CD14-positive monocyte (primary cell): Measurements from ENCODE around the gene CHRDL2. TPM values are rescaled to one million over a fixed set of nuclear protein-coding genes. Genes with fewer than 3 reads are reported as not detected.

Experiments used
- DNase-seq, 3 donors: peaks; one replicate each; pipeline ENCODE4 v3.0.0-alpha.2; 2011 to 2022
- H2AFZ ChIP-seq: 2 replicates; pipeline ENCODE4 v1.6.0; 2012; ENCODE audit warnings: mild to moderate bottlenecking, low read depth, low read length, inconsistent platforms; ENCODE audit not compliant: insufficient read depth, poor library complexity, severe bottlenecking
- H3K27ac ChIP-seq, 2 donors: 1 replicate in 1 of 2; 2 replicates in 1 of 2; pipeline ENCODE4 v1.5.1; 2012 to 2013; ENCODE audit warnings: low read length in 2 of 2, control low read depth in 1 of 2, inconsistent platforms in 1 of 2, low read depth in 1 of 2, mild to moderate bottlenecking in 1 of 2
- H3K27me3 ChIP-seq, 2 donors: one replicate each; pipeline versions ENCODE4 v1.6.0 to v1.6.1; 2011 to 2013; ENCODE audit warnings: low read length in 2 of 2; ENCODE audit not compliant: control insufficient read depth in 2 of 2, insufficient read depth in 2 of 2
- H3K36me3 ChIP-seq, 2 donors: replicated peaks in 1 of 2; 1 replicate in 1 of 2; 2 replicates in 1 of 2; pipeline versions ENCODE4 v1.5.1 to v1.6.1; 2012 to 2013; ENCODE audit warnings: low read length in 2 of 2, control low read depth in 1 of 2, inconsistent platforms in 1 of 2, mild to moderate bottlenecking in 1 of 2; ENCODE audit not compliant: insufficient read depth in 2 of 2, control insufficient read depth in 1 of 2
- H3K4me1 ChIP-seq, 2 donors: 1 replicate in 1 of 2; 2 replicates in 1 of 2; pipeline versions ENCODE4 v1.5.1 to v1.6.1; 2012 to 2013; ENCODE audit warnings: low read length in 2 of 2, control low read depth in 1 of 2, inconsistent platforms in 1 of 2, mild to moderate bottlenecking in 1 of 2, moderate library complexity in 1 of 2; ENCODE audit not compliant: insufficient read depth in 2 of 2, control insufficient read depth in 1 of 2
- H3K4me2 ChIP-seq: replicated peaks from 2 replicates; pipeline ENCODE3; 2012; ENCODE audit warnings: low read length, moderate library complexity, mild to moderate bottlenecking; ENCODE audit not compliant: poor library complexity, severe bottlenecking; ENCODE audit errors: extremely low read depth
- H3K4me3 ChIP-seq, 3 experiments: fragments of 200-600 bp in 1 of 3; sonication (generic) in 1 of 3; replicated peaks in 1 of 3; 1 replicate in 2 of 3; 2 replicates in 1 of 3; pipeline ENCODE4 v1.5.1; 2011 to 2013; ENCODE audit warnings: low read length in 3 of 3, mild to moderate bottlenecking in 3 of 3, control low read depth in 2 of 3, low read depth in 2 of 3, inconsistent platforms in 1 of 3, moderate library complexity in 1 of 3
- H3K79me2 ChIP-seq: 2 replicates; pipeline ENCODE4 v1.6.0; 2012; ENCODE audit warnings: mild to moderate bottlenecking, control low read depth, inconsistent platforms, low read length, moderate library complexity; ENCODE audit not compliant: insufficient read depth
- H3K9ac ChIP-seq: 2 replicates; pipeline ENCODE4 v1.6.0; 2017; ENCODE audit warnings: low read length, mild to moderate bottlenecking; ENCODE audit not compliant: insufficient read depth, poor library complexity, severe bottlenecking
- H3K9me3 ChIP-seq, 2 donors: replicated peaks in 1 of 2; 1 replicate in 1 of 2; 2 replicates in 1 of 2; pipeline versions ENCODE4 v1.5.1 to v1.6.1; 2012 to 2013; ENCODE audit warnings: low read length in 2 of 2, control low read depth in 1 of 2; ENCODE audit not compliant: control insufficient read depth in 1 of 2, insufficient read depth in 1 of 2
- H4K20me1 ChIP-seq: 2 replicates; pipeline ENCODE4 v1.6.0; 2012; ENCODE audit warnings: mild to moderate bottlenecking, low read length, control low read depth, moderate library complexity; ENCODE audit not compliant: insufficient read depth
- H3K27ac Mint-ChIP-seq, 7 donors: one replicate each; pipeline ENCODE4 v1.8.0; 2020; ENCODE audit warnings: mild to moderate bottlenecking in 7 of 7, mixed read lengths in 7 of 7, moderate library complexity in 6 of 7, inconsistent platforms in 2 of 7
- H3K27me3 Mint-ChIP-seq, 3 donors: one replicate each; pipeline ENCODE4 v1.8.0; 2021 to 2022; ENCODE audit warnings: low read depth in 3 of 3, mild to moderate bottlenecking in 3 of 3, mixed read lengths in 3 of 3, moderate library complexity in 3 of 3, inconsistent platforms in 1 of 3
- H3K36me3 Mint-ChIP-seq, 2 donors: one replicate each; pipeline ENCODE4 v1.8.0; 2020; ENCODE audit warnings: mixed read lengths in 2 of 2, inconsistent platforms in 1 of 2, mild to moderate bottlenecking in 1 of 2
- H3K4me1 Mint-ChIP-seq: one replicate; pipeline ENCODE4 v1.8.0; 2020; ENCODE audit warnings: mild to moderate bottlenecking, mixed read lengths
- H3K4me3 Mint-ChIP-seq, 2 donors: one replicate each; pipeline ENCODE4 v1.8.0; 2020; ENCODE audit warnings: mild to moderate bottlenecking in 2 of 2, mixed read lengths in 2 of 2, moderate library complexity in 1 of 2
- H3K9me3 Mint-ChIP-seq, 7 donors: one replicate each; pipeline ENCODE4 v1.8.0; 2020 to 2022; ENCODE audit warnings: mixed read lengths in 7 of 7, mild to moderate bottlenecking in 6 of 7, moderate library complexity in 6 of 7, inconsistent platforms in 2 of 7
- CTCF ChIP-seq: fragments of 200-600 bp; IDR thresholded peaks from one replicate; pipeline ENCODE4 v1.8.0; 2022; ENCODE audit warnings: antibody characterized with exemption, mild to moderate bottlenecking
- WGBS: methylation state at CpG from one replicate; pipeline ENCODE4 v1.1.5; 2013; ENCODE audit warnings: missing lambda C conversion rate; ENCODE audit not compliant: insufficient coverage; 5-methylcytosine and 5-hydroxymethylcytosine counted together
- intact Hi-C, 2 donors: fragments of 100-400 bp; cut with micrococcal nuclease; formaldehyde crosslinking; loops; one replicate each; pipeline versions ENCODE4 v1.15.0 to v1.15.1; 2023
- polyA plus RNA-seq, 3 donors: library from polyadenylated mRNA; depleted of rRNA in 1 of 3; unstranded in 2 of 3; stranded (reverse) in 1 of 3; fragments of 300-500 nt in 2 of 3; fragments of >200 nt in 1 of 3; fragmentation: Illumina TruSeq in 2 of 3; gene quantifications; 1 replicate in 2 of 3; 2 replicates in 1 of 3; pipeline ENCODE4 v1.2.3, GENCODE V29; 2012 to 2021

Gene CHRDL2
- polyA plus RNA-seq, 3 donors, result not detected

- H3K27ac ChIP-seq, result no peak overlapping the region
- H2AFZ ChIP-seq, result no peak overlapping the region
- H4K20me1 ChIP-seq, result no peaks in the 10 kb centered on the region
- no peak overlapping the region for H3K4me2 ChIP-seq
- TF ChIP-seq CTCF, result no peak
- H3K9me3 ChIP-seq, result no peaks in the 10 kb centered on the region
- Mint-ChIP-seq H3K9me3 (no peaks in the 10 kb centered on the region), H3K27ac (no peak overlapping the region), H3K4me3 (no peak overlapping the region), H3K36me3 (no peaks in the 10 kb centered on the region), H3K27me3 (peaks cover 0 to 1% (median 0%) of the 10 kb centered on the region in 3 donors), H3K4me1 (no peaks in the 10 kb centered on the region)
- DNase-seq, result no peak
- no peaks in the 10 kb centered on the region for H3K79me2 ChIP-seq
- H3K4me3 ChIP-seq, result no peak overlapping the region
- H3K4me1 ChIP-seq, result no peaks in the 10 kb centered on the region
- intact Hi-C loops, result no loop called here
- 92% methylated on average over 4 of the region's 7 CpGs for WGBS
- no peaks in the 10 kb centered on the region for H3K27me3 ChIP-seq
- H3K36me3 ChIP-seq, result no peaks in the 10 kb centered on the region
- H3K9ac ChIP-seq, result no peak overlapping the region
These were observed 16.3 kb downstream of the CHRDL2 start for GRCh38 chr11:74714904-74715303.

DNA sequence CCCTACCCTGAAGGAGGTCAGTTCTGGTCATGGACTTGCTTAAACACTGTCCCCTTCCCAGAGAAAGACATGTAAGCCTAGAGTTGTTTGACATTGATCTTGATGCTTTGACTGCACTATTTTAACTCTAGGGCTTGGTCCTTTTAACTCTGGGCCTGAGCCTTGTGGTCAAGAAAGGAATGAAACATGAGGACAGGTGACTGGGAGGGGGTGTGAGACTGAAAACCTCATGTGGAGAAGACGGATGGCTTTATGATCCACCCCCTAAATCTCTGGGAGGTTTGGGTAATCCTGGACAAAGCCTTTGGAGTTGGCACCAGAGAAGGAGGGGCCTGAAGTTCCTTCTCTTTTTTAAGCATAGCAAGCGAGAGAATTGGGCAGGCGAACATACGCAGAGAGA is 17.5 kb downstream of the CHRDL2 start:
- TF ChIP-seq CTCF, result no peak
- Histone ChIP-seq H3K4me1 (no peaks in the 10 kb centered on the region), H3K27ac (no peak overlapping the region), H3K27me3 (no peaks in the 10 kb centered on the region), H3K9ac (no peak overlapping the region), H4K20me1 (no peaks in the 10 kb centered on the region), H2AFZ (no peak overlapping the region), H3K4me2 (no peak overlapping the region), H3K9me3 (no peaks in the 10 kb centered on the region), H3K36me3 (no peaks in the 10 kb centered on the region), H3K79me2 (no peaks in the 10 kb centered on the region), H3K4me3 (no peak overlapping the region)
- no peak overlapping the region for H3K4me3 Mint-ChIP-seq
- intact Hi-C loops, result no loop called here
- no peaks in the 10 kb centered on the region for H3K9me3 Mint-ChIP-seq
- H3K36me3 Mint-ChIP-seq, result no peaks in the 10 kb centered on the region
- no peaks in the 10 kb centered on the region for H3K27me3 Mint-ChIP-seq
- DNase-seq, result no peak
- WGBS, result 100% methylated on average over 2 of the region's 4 CpGs
- H3K27ac Mint-ChIP-seq, result no peak overlapping the region
- H3K4me1 Mint-ChIP-seq, result no peaks in the 10 kb centered on the region
